Naive thymus-derived CD4-positive, alpha-beta T cell (primary cell): ENCODE data around the gene HDAC5. TPM values are rescaled to one million over a fixed set of nuclear protein-coding genes. Genes with fewer than 3 reads are reported as not detected.

Experiments
- ATAC-seq: fragments of 150-1000 bp; cut with Tn5 transposase; 2 replicates; pipeline ENCODE4 v1.10.0; 2021; ENCODE audit warnings: mild to moderate bottlenecking, moderate library complexity
- CTCF ChIA-PET: fragments of 350-600 bp; sonication (Branson Sonifier 250); formaldehyde crosslinking; loops from one replicate; lab custom pipeline; 2021; ENCODE audit warnings: antibody characterized with exemption; lab: Charles Lee
- POLR2A ChIA-PET: fragments of 350-600 bp; sonication (Branson Sonifier 250); formaldehyde crosslinking; loops from one replicate; lab custom pipeline; 2021; ENCODE audit warnings: antibody characterized with exemption, inconsistent platforms; lab: Charles Lee
- DNase-seq, 9 donors: peaks; one replicate each; pipeline versions ENCODE4 v3.0.0 to v3.0.0-alpha.2; 2020 to 2022; ENCODE audit warnings: mixed read lengths in 1 of 9
- H3K27ac ChIP-seq: one replicate; pipeline ENCODE4 v1.7.0; 2013; ENCODE audit warnings: mild to moderate bottlenecking, low read depth, low read length, moderate library complexity
- H3K27me3 ChIP-seq, 2 donors: one replicate each; pipeline ENCODE4 v1.7.0; 2013; ENCODE audit warnings: low read length in 2 of 2, mild to moderate bottlenecking in 2 of 2, moderate library complexity in 2 of 2; ENCODE audit not compliant: control insufficient read depth in 2 of 2, insufficient read depth in 2 of 2
- H3K36me3 ChIP-seq, 3 experiments: 1 replicate in 2 of 3; 2 replicates in 1 of 3; pipeline ENCODE4 v1.7.0; 2013; ENCODE audit warnings: low read length in 3 of 3, mild to moderate bottlenecking in 3 of 3, moderate library complexity in 1 of 3; ENCODE audit not compliant: insufficient read depth in 3 of 3, control insufficient read depth in 2 of 3
- H3K4me1 ChIP-seq, 2 donors: one replicate each; pipeline ENCODE4 v1.7.0; 2013; ENCODE audit warnings: low read length in 2 of 2, mild to moderate bottlenecking in 2 of 2, moderate library complexity in 1 of 2; ENCODE audit not compliant: control insufficient read depth in 2 of 2, insufficient read depth in 2 of 2
- H3K4me3 ChIP-seq: 2 replicates; pipeline ENCODE4 v1.7.0; 2013; ENCODE audit warnings: mild to moderate bottlenecking, low read length
- H3K9me3 ChIP-seq, 3 experiments: 1 replicate in 2 of 3; 2 replicates in 1 of 3; pipeline ENCODE4 v1.7.0; 2013; ENCODE audit warnings: low read length in 3 of 3; ENCODE audit not compliant: control insufficient read depth in 2 of 3
- H3K27ac Mint-ChIP-seq, 9 donors: one replicate each; pipeline ENCODE4 v1.8.0; 2020 to 2022; ENCODE audit warnings: mixed read lengths in 9 of 9, mild to moderate bottlenecking in 8 of 9, moderate library complexity in 5 of 9, inconsistent platforms in 2 of 9
- H3K27me3 Mint-ChIP-seq, 5 donors: one replicate each; pipeline ENCODE4 v1.8.0; 2021 to 2022; ENCODE audit warnings: mixed read lengths in 5 of 5, mild to moderate bottlenecking in 1 of 5
- H3K36me3 Mint-ChIP-seq, 5 donors: one replicate each; pipeline ENCODE4 v1.8.0; 2020 to 2022; ENCODE audit warnings: mixed read lengths in 5 of 5, mild to moderate bottlenecking in 3 of 5, inconsistent platforms in 1 of 5
- H3K4me1 Mint-ChIP-seq, 7 donors: one replicate each; pipeline ENCODE4 v1.8.0; 2020 to 2022; ENCODE audit warnings: mixed read lengths in 7 of 7, mild to moderate bottlenecking in 3 of 7, inconsistent platforms in 1 of 7
- H3K4me3 Mint-ChIP-seq, 10 donors: one replicate each; pipeline ENCODE4 v1.8.0; 2020 to 2022; ENCODE audit warnings: mild to moderate bottlenecking in 10 of 10, mixed read lengths in 10 of 10, moderate library complexity in 6 of 10, inconsistent platforms in 2 of 10
- H3K9me3 Mint-ChIP-seq, 11 donors: one replicate each; pipeline ENCODE4 v1.8.0; 2020 to 2022; ENCODE audit warnings: mixed read lengths in 11 of 11, mild to moderate bottlenecking in 4 of 11, inconsistent platforms in 1 of 11, moderate library complexity in 1 of 11
- intact Hi-C, 2 donors: fragments of 100-400 bp; cut with micrococcal nuclease; formaldehyde crosslinking; loops; one replicate each; pipeline ENCODE4 v1.15.1; 2023
- polyA plus RNA-seq, 2 donors: library from polyadenylated mRNA; unstranded; fragments of 300-500 nt; fragmentation: Illumina TruSeq; gene quantifications; one replicate each; pipeline ENCODE4 v1.2.3, GENCODE V29; 2021
- total RNA-seq, 6 experiments: library from RNA in 5 of 6; stranded (reverse) in 5 of 6; gene quantifications; 1 replicate in 5 of 6; 2 replicates in 1 of 6; pipeline ENCODE4 v1.2.3 and lab custom pipeline; 2021 to 2026

HDAC5 gene
- total and polyA plus RNA-seq, 7 experiments from 2014 or later = 15.2 to 106 (median 67.1) TPM

- Histone ChIP-seq H3K36me3 (peaks cover 0 to 42% (median 0%) of the 10 kb centered on the region in 3 experiments), H3K9me3 (no peaks in the 10 kb centered on the region), H3K27ac (no peak overlapping the region), H3K4me1 (peaks cover 4 to 17% of the 10 kb centered on the region in 2 donors), H3K4me3 (no peak overlapping the region), H3K27me3 (no peaks in the 10 kb centered on the region)
- H3K36me3 Mint-ChIP-seq = peaks cover 0 to 8% (median 0%) of the 10 kb centered on the region in 5 donors
- no peaks in the 10 kb centered on the region for H3K9me3 Mint-ChIP-seq
- POLR2A ChIA-PET = interaction anchor here (0.8 to 0.9 kb wide), 2 partner anchors 9 kb away, joined by 3 to 5 read pairs; partner anchors contain the start of gene HDAC5
- DNase-seq (no peak), ATAC-seq (no peak)
- no peaks in the 10 kb centered on the region for H3K27me3 Mint-ChIP-seq
- H3K4me3 Mint-ChIP-seq = no peak overlapping the region
- CTCF ChIA-PET = interaction anchor here (1.0 kb wide), 1 partner anchor 9 kb away, joined by 3 read pairs; the partner anchor contains the start of gene HDAC5
- intact Hi-C loops = no loop called here
- H3K27ac Mint-ChIP-seq = peak overlapping the region in 3 of 9 donors; percentile 35 to 78 (median 75)
- peaks cover 21 to 63% (median 56%) of the 10 kb centered on the region in 7 donors for H3K4me1 Mint-ChIP-seq
These were observed 9.3 kb downstream of the HDAC5 start for GRCh38 chr17:44113868-44114840.

GRCh38 chr17:44113382-44113781, 10.1 kb downstream of the HDAC5 start:
- Histone ChIP-seq H3K4me1 (peaks cover 4 to 17% of the 10 kb centered on the region in 2 donors), H3K4me3 (no peak overlapping the region), H3K27ac (no peak overlapping the region), H3K9me3 (no peaks in the 10 kb centered on the region), H3K36me3 (peaks cover 0 to 46% (median 0%) of the 10 kb centered on the region in 3 experiments), H3K27me3 (no peaks in the 10 kb centered on the region)
- H3K9me3 Mint-ChIP-seq = no peaks in the 10 kb centered on the region
- intact Hi-C loops = no loop called here
- H3K4me3 Mint-ChIP-seq = peak overlapping the region in 1 of 10 donors; percentile 32
- peaks cover 15 to 55% (median 48%) of the 10 kb centered on the region in 7 donors for H3K4me1 Mint-ChIP-seq
- H3K36me3 Mint-ChIP-seq = peaks cover 0 to 8% (median 0%) of the 10 kb centered on the region in 5 donors
- CTCF ChIA-PET = no interaction called here
- H3K27me3 Mint-ChIP-seq = no peaks in the 10 kb centered on the region
- no peak for DNase-seq
- H3K27ac Mint-ChIP-seq = peak overlapping the region in 5 of 9 donors; percentile 5 to 78 (median 75)
- ATAC-seq = no peak
- POLR2A ChIA-PET = interaction anchor here (0.9 kb wide), 1 partner anchor 10 kb away, joined by 3 read pairs; the partner anchor contains the start of gene HDAC5

GRCh38 chr17:44112284-44113280, 10.9 kb downstream of the HDAC5 start:
- DNase-seq = no peak
- H3K27ac Mint-ChIP-seq = peak overlapping the region in 5 of 9 donors; percentile 35 to 76 (median 75)
- peak overlapping the region in 1 of 10 donors; percentile 71 for H3K4me3 Mint-ChIP-seq
- no peak for ATAC-seq
- no peaks in the 10 kb centered on the region for H3K9me3 ChIP-seq
- no peak overlapping the region for H3K27ac ChIP-seq
- H3K4me3 ChIP-seq = no peak overlapping the region
- H3K36me3 ChIP-seq = peaks cover 0 to 44% (median 0%) of the 10 kb centered on the region in 3 experiments
- H3K27me3 Mint-ChIP-seq = no peaks in the 10 kb centered on the region
- peaks cover 15 to 52% (median 46%) of the 10 kb centered on the region in 7 donors for H3K4me1 Mint-ChIP-seq
- peaks cover 0 to 10% (median 0%) of the 10 kb centered on the region in 5 donors for H3K36me3 Mint-ChIP-seq
- H3K27me3 ChIP-seq = no peaks in the 10 kb centered on the region
- H3K4me1 ChIP-seq = peaks cover 4 to 17% of the 10 kb centered on the region in 2 donors
- intact Hi-C loops = no loop called here
- no peaks in the 10 kb centered on the region for H3K9me3 Mint-ChIP-seq
- CTCF ChIA-PET = no interaction called here
- POLR2A ChIA-PET = no interaction called here

GRCh38 chr17:44111777-44112176, 11.7 kb downstream of the HDAC5 start:
- peak overlapping the region in 6 of 9 donors; percentile 7 to 88 (median 48) for H3K27ac Mint-ChIP-seq
- no peaks in the 10 kb centered on the region for H3K9me3 Mint-ChIP-seq
- no peak overlapping the region for H3K4me3 ChIP-seq
- DNase-seq (peak in 1 of 9 donors; percentile 4), ATAC-seq (no peak)
- peaks cover 4 to 17% of the 10 kb centered on the region in 2 donors for H3K4me1 ChIP-seq
- H3K36me3 Mint-ChIP-seq = peaks cover 0 to 10% (median 0%) of the 10 kb centered on the region in 5 donors
- H3K27me3 ChIP-seq = no peaks in the 10 kb centered on the region
- H3K4me1 Mint-ChIP-seq = peaks cover 15 to 53% (median 43%) of the 10 kb centered on the region in 7 donors
- H3K4me3 Mint-ChIP-seq = peak overlapping the region in 9 of 10 donors; percentile 17 to 71 (median 54)
- intact Hi-C loops = loop anchor here in 1 of 2 donors (1.0 kb wide), 1 partner anchor 12 kb away; the partner anchor contains the start of gene HDAC5
- H3K27ac ChIP-seq = no peak overlapping the region
- H3K36me3 ChIP-seq = peaks cover 0 to 37% (median 0%) of the 10 kb centered on the region in 3 experiments
- ChIA-PET CTCF (no interaction called here), POLR2A (interaction anchor here (1.2 kb wide), 1 partner anchor 11 kb away, joined by 5 read pairs; no protein-coding TSS in a partner anchor)
- no peaks in the 10 kb centered on the region for H3K9me3 ChIP-seq
- H3K27me3 Mint-ChIP-seq = no peaks in the 10 kb centered on the region

DNA sequence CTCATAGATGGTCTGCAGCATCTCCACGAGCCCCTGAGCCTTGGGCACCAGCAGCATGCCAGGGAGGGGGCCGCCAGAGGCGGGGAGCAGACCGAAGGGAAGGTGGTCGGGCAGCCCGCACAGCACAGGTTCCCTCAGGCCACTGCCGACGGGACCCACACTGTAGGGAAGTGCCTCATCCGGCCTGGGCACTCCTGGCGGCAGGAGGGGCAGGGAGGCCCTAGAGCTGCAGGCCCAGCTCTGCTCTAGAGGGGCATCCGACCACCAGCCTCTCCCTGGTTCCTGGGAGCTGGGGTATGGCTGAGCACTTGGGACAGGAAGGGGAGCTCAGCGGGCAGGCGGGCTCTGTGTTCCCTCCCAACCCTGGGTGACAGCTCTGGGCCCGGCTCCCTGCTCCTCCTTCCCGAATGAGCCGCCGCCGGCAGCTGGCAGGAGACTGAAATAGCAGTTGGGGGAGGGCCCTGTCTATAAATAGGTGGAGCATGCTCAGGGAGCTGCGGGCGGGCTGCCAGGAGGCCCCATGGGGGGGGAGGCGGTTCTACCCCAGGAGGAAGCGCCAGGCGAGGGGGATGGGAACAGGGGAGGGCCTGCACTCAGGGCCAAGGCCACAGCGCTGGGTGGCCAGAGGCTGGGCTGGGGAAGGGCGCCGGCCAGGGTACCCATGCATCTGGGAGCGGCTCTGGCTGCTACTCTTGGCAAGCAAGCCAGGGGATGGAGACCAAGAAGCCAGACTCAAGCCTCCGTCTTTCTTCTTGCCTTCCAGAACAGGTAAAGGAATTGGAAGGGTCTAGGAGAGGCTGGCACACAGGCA, 12.4 kb downstream of the HDAC5 start:
- intact Hi-C loops = loop anchor here in 1 of 2 donors (1.0 kb wide), 1 partner anchor 12 kb away; the partner anchor contains the start of gene HDAC5
- Mint-ChIP-seq H3K9me3 (no peaks in the 10 kb centered on the region), H3K27ac (peak overlapping the region in 4 of 9 donors; percentile 7 to 88 (median 78)), H3K36me3 (peaks cover 0 to 4% (median 0%) of the 10 kb centered on the region in 5 donors), H3K4me3 (peak overlapping the region in 8 of 10 donors; percentile 17 to 71 (median 54)), H3K4me1 (peaks cover 15 to 45% (median 39%) of the 10 kb centered on the region in 7 donors), H3K27me3 (no peaks in the 10 kb centered on the region)
- Histone ChIP-seq H3K36me3 (peaks cover 0 to 29% (median 0%) of the 10 kb centered on the region in 3 experiments), H3K9me3 (no peaks in the 10 kb centered on the region), H3K4me3 (no peak overlapping the region), H3K27me3 (no peaks in the 10 kb centered on the region), H3K27ac (no peak overlapping the region), H3K4me1 (peaks cover 4 to 17% of the 10 kb centered on the region in 2 donors)
- CTCF ChIA-PET = no interaction called here
- POLR2A ChIA-PET = interaction anchor here (1.2 kb wide), 1 partner anchor 11 kb away, joined by 5 read pairs; no protein-coding TSS in a partner anchor
- peak; percentile 49 to 67 (median 63) for DNase-seq
- peak; percentile 85 for ATAC-seq
